NCI-H748 treated with DMSO at 0.1 percent for 48 hours (cell line): Measurements from ENCODE around the gene GJA5.
"Not testable (repeated sequence)": the region's sequence is repeated elsewhere in the genome, so short reads cannot be mapped to it uniquely, and the experiment has no call there.

ENCODE experiments used
- DNase-seq: peaks from one replicate; lab custom pipeline; 2025; lab: John Stamatoyannopoulos, UW

The GJA5 gene

DNA sequence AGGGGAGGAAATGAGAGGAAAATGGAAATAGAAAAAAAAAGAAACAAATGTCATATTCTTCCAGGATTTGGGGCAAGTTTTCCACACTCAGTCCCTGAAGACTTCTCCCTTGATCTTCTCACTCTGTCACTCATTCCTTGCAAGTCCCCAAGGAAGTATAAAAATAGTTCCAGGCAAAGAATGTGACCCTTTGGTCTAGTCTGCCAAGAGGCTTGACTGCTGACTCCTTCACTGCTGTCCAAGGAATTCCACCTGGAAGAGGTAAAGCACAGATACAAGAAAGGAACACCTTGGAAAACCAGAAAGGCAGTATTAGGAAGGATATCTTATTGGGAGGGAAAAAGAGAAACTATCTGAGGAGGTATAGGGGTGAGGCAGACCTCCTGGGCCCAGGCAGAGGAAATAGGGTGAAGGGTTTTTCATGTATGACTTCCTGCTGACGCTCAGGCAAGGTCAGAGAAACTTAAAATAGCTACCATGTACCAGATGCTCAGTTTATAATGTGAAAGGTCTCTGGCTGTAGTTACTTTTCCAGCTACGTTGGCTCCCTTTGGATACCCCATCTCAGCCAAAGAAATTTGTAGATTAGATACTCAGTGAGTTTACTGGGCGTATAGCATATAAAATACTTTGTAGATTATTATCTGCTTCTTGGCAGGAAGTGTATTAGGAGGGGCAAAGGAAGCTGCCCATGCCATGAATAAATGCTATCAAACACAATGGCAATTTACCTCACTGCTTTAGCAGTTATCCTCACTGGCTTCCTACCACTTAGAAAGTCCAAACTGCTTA, 2.0 kb upstream of the GJA5 start:
- DNase-seq = no peak

DNA sequence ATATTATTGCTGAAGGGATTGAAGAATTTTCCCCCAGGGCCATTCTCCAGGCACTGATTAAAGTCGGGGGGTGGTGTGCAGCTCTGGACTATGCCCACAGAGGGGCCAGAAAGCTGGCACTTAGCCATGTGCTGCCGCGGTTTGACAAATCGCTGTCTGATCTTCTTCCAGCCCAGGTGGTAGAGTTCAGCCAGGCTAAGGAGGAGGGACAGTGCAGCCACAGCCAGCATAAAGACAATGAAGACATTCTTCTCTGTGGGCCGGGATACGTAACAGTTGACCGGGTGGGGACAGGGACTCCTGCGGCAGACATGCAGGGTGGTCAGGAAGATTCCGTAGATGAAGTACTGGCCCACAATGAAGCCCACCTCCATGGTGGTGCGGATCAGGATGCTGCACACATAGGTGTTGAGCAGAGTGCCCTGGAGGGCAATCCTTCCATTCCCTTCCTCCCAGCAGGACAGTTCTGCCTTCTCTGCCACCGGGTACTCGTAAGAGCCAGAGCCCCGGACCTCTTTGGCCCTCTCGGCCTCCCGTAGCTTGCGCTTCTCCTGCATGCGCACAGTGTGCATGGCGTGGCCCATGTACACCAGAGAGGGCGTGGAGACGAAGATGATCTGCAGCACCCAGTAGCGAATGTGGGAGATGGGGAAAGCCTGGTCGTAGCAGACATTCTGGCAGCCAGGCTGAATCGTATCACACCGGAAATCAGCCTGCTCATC, 1.9 kb downstream of the GJA5 start:
- DNase-seq = no peak

DNA sequence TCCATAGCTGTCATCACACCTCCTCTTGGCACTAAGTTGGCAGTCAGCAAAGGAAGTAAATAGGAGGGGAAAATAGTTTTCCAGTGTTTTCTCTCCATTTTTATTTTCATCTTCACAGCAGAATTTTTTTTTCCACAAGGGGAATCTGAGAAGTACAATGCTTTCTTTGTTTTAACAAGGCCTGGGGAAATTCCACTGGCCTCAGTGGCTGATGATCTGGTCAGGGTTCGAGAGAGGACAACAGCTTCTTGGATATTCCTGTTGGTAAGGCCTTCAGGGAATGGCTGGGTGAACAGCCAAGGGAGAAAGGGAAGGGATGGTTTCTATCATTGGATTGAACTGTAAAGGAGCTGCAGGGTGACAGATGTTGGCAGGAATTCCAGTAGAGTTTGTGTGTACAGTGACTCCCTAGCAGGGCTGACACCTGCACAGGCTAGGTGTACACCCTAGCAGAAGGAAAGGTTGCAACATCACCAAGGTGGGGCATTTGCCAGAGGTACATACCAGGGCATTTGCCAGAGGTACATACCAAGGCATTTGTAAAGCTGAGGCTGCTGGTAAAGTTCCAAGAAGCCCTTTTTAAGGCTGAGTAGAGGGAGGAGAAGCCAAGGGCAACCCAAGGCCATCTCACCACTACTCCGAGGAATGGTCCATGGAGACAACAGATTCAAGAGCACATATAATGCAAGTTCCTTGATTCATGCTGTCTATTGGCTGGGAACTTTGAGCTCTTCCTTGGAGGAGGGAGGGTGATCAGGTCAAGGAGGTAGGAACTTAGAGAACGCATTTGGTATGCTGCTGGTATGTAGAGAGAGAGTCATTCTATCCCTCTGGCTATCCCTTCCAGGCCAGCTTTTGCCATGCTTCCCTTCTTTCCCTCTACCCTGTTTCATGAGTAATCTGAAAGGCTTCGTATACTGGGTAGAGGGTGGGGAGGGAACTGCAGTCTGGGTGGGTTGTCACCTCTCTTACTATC, 3.1 kb downstream of the GJA5 start:
- no peak for DNase-seq

DNA sequence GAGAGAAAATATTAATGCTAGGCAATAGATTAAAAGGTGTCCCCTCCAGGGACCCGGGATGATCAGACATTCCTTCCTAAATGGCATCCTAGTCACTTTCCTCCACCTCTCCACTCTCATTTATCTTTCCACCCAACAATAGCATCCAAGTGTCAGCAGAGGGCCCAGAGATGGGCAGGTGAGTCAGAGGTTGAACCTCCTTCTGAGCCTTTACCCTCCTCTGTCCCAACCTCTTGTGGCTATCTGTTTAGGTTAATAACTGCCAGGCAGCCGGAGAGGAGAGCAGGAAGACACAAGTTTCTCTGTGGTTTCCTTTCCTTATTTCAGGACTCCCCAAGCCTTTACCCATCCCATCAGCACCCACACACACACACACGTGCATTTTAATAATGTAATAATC, 4.1 kb downstream of the GJA5 start:
- no peak for DNase-seq

DNA sequence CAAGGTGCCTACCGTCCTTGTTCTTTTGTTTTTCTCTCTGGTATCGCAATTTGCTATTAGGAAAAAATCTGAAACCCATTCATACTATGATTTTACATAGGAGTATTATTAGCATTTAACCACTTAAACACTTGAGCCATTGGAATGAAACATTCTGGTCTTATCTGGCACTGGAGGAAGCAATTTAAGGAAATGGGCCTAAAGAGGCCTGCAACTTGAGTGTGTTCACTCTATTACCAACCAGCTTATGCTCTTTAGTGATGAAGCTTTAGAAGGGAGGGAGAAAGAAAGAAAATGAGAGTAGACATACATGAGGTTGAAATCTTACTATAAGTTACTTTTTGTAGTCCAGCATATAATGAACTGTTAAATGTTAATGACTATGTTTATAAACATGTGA, 5.7 kb downstream of the GJA5 start:
- DNase-seq = no peak

DNA sequence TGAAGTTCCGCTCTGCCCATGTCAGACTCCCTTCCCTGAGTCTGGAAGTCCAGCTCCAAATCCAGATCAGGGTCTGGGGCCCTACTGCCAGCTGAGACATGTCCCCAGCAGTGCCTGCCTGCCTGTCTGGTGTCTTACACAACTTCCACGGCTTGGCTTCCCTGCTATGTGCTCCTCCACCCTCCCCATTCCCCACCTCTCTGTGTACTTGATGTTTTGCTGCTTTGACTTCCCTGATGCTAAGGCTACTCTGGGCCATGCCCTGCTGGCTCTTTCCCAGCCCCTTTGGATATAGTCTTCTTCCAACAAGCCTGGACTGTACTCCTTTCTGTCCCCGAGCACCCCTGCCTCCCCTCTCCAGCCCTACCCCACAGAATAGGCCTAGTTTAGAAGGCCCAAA, 7.3 kb downstream of the GJA5 start:
- no peak for DNase-seq

DNA sequence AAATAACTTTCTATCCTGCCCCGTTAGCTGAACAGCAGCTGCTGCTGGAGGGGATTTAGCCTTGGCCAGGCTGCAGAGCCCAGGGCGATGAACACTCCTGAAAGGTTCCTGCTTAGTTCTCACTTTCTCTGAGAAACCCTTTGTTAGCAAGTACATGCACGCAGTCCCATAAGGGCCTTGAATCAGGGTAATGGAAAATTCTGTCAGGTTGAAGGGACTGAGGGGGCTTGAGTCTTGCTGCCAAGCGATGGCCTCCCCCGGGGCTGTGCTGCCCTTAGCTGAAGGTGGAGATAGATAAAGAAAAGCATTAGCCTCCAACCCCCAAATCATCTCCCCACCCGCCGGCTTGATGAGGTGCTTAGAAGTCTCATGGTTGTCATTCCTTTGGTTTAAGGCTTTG, 7.9 kb downstream of the GJA5 start:
- no peak for DNase-seq

DNA sequence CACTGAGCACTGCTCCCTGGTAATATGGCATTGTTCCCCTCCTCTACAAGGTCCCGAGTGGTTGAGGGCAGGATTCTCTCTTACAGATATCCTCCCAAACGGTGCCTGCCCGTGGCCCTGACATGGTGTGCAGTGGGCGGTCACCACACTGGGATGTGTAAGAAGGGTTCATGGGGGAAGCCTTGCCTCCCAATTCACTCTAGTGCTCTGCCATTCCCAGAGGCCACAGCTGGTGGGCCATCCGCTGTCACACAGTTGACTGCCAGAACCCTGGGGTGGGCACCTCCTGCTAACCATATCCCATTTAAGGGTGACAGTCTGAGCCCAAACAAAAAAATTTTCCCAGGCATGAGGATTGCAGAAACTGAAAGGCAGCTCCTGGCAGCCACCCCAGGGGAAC, 9.1 kb downstream of the GJA5 start:
- no peak for DNase-seq

DNA sequence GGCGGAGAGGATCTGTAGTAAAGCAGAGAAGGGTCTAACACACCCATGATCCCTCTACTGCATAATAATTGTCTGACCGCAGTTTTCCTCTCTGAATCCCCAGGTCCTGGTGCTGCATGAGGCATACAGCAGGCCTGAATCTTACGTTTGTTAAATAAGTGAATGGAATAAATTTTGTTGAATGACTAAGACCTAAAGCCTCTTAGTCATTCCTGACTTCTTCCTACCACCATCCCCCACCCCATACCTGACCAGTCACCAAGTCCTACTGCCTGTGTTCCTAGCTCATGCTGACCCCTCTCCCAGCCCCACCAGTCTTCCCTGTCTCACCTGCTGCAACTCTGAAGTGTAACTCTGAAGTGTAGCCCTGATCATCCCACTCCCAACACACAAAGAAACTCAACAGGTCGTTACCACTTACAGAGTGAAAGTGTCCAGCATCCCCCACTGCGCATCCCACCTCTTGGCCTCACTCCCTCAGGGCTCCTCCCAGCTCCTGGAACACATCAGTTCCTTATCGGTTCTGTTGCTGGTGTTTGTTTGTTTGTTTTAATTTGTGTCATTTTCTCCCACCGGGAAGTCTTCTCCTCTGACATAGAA, 9.7 kb downstream of the GJA5 start:
- no peak for DNase-seq

DNA sequence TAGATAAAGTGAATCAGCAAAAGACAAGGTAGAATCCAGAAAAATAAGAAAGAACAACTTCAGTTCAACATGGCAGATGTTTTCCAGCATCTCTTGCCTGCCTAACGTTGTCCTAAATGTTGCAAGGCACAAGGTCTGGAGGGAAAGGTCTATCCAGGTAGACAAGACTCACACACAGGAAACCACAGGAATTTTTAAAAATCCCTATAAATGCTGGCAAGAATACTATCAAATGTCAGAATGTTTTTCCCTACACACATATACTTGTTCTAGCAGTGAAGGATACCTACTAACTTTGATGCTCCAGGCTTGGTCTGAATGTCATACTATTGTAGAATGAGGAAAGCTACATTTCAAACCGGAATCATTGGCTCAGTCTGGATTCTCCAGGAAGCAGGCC, 10.6 kb downstream of the GJA5 start:
- no peak for DNase-seq

DNA sequence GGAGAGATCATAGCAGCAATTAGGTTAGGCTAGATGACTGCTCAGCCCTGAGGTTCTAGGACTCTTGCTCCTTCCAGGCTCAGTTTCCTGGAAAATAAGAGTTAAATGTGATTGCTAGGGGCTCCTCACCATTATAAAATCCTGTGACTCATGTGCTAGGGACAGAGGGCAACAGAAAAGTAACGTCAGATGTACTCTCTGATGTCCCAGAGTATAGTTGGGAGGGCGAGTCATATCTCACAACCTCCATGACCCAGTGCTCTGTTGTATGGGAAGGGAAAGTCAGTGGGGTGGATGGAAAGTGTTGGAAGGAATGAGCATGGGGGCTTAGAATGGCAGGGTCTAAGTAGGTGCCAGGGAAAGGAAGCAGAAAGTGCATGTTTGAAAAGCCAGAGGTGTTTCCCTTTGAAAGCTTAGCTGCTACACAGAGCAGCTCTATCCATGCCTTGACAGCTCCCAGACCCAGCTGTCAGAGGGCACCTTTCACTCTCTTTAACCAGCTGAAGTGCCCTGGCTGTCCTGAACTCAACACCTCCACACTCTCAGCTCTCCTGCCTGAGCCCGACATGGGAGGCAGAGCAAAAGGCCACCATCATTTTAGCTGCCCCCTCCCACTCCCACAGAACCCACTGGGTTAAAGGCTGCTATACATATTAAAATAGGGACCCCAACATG, 11.6 kb downstream of the GJA5 start:
- DNase-seq = no peak

DNA sequence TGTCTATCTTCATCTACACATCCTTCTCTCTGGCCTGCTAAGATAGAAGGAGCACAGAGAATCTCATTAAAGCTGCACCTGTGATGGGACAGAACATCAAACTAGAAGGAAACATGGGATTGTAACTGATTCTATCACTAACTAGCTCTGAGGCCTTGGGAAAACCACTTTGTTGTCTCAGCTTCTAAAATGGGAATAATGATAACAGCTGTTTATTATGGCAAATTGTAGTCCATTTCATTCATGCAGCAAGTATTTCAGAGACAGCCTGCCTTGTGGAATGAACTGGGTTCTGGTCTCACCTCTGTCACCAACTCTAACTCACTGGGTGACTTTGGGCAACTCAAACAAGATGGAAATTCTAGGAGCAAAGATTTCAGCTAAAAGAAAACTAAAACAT, 12.4 kb downstream of the GJA5 start:
- DNase-seq = no peak

DNA sequence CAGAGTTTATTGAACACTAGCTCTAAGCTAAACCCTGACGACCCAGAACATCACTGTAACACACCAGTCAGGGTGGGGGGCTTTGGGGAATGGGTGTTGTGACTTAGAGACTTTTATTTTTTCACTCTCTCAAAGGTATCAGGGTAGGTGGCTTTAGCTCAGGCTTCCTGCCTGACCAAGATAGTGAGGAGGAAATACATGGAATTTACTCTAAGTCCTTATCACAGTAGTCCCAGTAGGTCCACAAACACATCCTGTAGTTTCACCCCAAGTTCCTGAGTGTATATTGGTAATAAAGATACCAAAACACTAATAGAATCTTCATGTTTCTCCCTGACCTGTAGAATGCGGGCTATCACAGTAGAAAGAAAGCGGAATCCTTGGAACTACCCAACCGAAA, 15.1 kb downstream of the GJA5 start:
- no peak for DNase-seq

DNA sequence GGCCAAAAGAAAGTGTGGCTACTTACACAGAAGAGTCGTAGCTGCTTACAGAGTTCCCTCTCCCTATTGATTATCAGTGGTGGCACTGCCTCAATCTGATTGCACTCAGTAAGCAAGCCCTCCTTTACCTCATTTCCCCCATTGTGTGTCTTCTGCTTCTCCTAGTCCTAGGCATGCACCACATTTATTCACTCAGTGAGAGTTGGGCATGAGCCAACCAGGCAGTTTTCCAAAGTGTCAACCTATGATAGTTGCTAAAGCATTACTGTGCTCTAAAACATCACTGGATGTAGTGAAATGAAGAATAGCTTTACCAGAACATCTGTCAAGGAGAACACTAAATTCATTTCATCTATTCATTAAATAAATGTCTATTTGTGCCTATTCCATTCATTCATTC, 19.3 kb downstream of the GJA5 start:
- DNase-seq = no peak

DNA sequence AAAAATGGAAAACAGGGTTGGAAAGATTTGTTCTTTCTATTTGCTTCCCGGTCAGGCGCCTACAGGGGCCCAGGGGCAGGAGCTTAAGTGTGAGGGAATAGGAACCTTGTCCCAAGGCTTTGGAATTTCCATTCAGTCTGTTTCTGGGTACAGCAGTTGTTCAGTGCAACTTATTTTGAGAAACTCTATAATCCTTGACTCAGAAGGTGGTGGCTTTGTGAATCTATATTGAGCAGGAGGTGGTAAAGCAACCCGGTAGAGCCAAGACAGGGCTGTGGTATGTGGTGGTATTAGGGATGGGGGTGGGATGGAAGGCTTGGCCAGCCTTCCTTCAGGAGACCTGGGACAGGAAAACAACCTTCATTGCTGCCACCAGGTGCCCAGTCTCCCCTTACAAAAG, 20.0 kb downstream of the GJA5 start:
- DNase-seq = no peak

DNA sequence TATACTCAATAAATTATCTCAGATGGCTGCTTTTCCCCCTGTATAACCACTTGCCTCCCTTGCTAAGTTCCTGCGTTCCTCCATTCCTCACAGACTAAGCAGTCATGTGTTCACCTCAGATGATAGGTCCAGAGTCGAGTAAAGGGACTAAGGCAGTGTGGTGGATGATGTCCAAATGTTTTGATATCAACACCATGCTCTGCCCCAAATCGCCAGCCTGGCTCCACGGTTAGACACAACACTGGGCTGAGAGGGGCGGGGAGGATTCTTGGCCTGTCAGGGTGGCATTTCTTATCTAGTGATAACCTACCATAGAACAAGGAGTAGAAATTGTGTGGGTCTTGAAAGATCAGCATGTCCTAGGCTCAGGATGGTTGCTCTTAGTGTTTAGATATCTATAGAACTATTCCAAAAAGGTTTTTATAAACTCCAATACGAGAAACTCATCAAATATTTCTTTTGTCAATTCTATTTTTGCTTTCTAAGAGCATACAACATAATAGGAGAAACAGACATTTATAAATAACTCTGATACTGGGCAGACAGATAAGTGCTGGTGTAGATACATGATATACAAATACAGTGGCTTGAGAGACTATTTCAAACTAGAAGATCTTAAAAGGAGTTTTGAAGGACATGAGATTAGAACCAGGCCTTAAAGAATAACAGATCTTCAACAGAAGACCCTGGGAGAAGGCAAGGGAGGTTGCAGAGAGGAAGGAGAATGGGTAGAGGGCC, 21.5 kb downstream of the GJA5 start:
- no peak for DNase-seq

DNA sequence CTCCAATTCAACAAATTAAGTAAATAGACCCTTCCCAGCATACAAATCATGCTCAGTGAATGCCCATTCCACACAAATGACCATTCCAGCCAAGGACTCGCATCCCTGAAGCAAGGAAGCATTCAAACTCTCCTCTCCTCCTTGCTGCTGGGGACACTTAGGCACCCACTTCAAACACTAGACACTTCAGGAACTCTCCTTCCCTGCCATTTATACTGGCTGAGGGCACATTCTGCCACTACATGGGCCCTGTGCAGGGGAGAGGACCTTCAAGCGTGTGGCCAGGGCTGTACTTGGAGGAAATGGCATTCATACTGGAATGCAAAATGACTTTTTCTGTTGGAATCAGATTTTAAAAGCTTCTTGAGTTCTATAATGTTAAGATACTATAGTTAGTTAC, 22.3 kb downstream of the GJA5 start:
- no peak for DNase-seq

DNA sequence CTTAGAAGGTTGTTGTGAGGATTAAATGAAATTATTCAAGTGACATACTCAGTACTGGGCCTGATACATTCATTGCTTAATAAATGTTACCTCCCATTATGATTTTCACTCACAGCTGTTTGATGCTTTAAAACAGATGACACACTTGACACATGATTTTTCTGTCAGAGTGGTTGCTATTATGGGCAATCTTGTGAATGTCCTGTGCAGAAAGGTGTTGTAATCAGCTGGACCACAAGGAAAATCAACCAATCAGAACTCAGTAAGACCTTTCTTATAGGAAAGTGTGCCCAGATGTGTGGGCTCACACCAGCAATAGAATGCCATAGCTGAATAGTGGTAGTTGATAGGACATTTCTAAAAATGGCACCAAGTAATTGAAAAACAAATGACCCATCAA, 23.5 kb downstream of the GJA5 start:
- no peak for DNase-seq

DNA sequence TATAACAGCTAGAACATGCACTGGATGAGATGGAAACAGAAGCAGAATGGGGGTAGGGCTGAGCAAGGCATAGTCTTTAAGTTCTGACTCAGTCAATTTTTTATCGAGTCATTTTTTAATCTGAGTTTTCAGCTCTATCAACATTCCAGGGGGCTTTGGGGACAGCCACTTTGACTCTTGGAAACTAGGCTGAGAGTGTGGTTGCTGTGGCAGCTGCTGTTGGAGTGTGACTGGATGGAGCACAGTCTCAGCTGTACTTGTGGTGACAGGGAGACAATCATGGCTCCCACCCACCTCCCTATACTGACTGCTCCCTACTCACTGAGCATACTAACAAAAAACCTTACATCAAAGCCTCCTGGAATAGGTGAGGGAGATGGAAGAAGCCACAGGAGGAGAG, 25.0 kb downstream of the GJA5 start:
- DNase-seq = no peak

DNA sequence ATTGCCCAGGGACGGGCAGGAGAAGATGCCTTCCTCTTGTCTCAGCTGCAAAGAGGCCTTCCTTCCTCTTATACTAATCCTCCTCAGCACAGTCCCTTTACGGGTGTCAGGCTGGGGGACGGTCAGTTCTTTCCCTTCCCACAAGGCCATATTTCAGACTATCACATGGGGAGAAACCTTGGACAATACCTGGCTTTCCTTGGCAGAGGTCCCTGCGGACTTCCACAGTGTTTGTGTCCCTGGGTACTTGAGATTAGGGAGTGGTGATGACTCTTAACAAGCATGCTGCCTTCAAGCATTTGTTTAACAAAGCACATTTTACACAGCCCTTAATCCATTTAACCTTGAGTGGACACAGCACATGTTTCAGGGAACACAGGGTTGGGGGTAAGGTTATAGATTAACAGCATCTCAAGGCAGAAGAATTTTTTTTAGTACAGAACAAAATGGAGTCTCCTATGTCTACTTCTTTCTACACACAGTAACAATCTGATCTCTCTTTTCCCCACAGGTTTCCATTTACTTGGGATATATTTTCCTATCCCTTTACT, 26.0 kb downstream of the GJA5 start:
- not testable (repeated sequence) for DNase-seq

DNA sequence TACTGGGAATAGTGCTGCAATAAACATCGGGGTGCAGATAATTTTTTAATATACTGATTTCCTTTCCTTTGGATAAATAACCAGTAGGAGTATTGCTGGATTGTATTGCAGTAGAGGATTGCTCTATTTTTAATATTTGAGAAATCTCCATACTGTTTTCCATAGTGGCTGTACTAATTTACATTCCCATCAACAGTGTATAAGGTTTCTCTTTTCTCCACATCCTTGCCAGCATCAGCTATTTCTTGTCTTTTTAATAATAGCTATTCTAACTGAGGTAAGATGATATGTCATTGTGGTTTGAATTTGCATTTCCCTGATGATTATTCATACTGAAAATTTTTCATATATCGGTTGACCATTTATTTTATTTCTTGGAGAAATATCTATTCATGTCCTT, 31.1 kb downstream of the GJA5 start:
- DNase-seq = no peak
